ENCODE results near the gene PDE6A.

The PDE6A gene

DNA sequence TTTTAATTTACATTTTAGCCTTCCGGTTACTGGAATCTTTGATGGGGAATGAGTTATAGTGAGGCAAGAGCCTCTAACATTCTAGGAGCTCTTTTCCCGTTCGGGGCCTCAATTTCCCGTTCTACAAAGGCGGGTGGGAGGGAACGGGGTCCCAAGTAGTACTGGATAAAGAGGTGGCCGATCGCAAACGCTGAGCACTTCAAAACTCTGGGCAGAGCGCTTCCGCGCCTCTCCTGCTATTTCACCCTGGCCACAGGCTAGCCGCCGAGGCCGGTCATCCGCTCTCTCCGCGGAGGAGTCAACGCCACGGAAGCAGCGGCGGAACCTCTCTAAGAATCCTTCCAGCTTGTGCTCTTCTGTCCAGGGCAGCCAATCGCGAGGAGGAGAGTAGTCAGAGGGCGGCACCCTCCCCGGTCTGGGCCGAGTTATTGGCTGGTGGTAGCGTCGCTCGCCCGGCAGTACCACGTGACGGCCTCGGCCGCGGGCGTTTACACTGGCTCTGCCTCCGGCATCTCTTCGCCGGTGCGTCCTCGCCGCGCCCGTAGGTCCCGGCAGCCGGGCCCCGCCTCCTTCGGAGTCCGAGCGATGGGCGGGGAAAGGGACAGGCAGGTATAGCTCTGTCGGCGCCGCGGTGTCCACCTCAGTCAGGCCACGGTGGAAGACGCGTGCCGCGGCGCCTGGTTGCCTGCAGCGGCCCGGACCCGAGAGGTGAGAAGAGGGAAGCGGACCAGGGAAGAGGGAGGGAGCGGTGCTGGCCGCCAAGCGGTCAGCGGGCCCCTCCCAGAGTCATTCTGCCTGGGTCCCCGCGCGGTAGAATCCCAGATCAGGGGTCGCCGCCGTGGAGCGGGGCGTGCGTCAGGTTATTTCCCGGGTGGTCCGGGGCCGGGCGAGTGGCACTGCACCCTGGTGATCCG is 15.9 kb upstream of the PDE6A start, which contains the start of gene SLC26A2:
Gene SLC26A2 (plus strand): TSS at position 487 of the 914 bp plus-strand sequence. CDS start 16,895 bp downstream, outside the sequence.
- Histone ChIP-seq H3K27ac (peak within 1 kb of the TSS; percentile 93), H3K4me3 (ENCODE audit: low read depth, low read length) (peak within 1 kb of the TSS; percentile 77), H2AFZ (peak within 1 kb of the TSS; percentile 90), H3K36me3 (ENCODE audit: control insufficient read depth, insufficient read depth, low read length) (no peaks in the 10 kb centered on the region), H3K9me3 (ENCODE audit: control insufficient read depth, low read length) (no peaks in the 10 kb centered on the region), H3K4me2 (ENCODE audit: low read length) (peak within 1 kb of the TSS; percentile 81), H3K9ac (peak within 1 kb of the TSS; percentile 40), H3K79me2 (peaks cover 7% of the 10 kb centered on the region), H3K4me1 (peaks cover 16% of the 10 kb centered on the region), H3K27me3 (ENCODE audit: control insufficient read depth, insufficient read depth, low read length) (no peaks in the 10 kb centered on the region)
- TF ChIP-seq CTCF (IDR thresholded peaks at IDR 0.05), result no peak

DNA sequence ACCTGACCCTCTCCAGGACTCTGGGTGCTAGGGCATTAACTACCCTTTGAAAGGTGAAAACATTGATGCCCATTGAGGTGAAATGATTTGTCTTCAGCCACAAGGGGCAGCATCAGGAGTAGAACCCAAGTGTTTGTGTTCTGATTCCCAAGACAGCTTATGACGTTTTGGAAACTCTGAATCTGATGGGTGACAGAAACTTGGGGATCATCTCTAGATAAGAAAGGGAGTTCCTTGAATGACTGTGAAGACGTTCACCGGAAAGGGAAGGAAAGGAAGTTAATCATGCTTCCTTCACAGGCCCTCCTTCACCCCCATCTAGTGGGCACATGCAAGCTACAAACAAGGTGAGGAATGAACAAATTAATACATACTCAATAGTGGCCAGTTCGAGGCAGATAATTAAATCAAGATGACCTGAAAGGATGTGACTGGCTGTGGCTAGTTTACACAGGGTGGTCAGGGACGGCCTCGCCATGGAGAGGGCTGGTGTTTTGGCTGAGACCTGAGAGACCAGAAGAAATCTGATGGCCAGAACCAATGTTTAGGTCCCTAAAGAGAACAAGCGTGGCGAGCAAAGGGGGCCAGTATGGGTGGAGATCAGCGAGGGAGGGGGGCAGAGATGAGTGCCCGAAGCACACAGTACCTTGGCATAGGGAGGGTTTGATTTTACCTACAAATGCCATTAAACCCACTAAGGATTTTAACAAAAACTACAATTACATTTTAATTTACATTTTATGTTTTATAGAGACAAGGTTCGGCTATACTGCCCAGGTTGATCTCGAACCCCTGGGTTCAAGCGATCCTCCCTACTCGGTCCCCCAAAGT is 15.0 kb upstream of the PDE6A start:
- TF ChIP-seq CTCF (IDR thresholded peaks at IDR 0.05), result peak; percentile 74
- no peaks in the 10 kb centered on the region for H3K9me3 ChIP-seq (ENCODE audit: control insufficient read depth, low read length)
- no peaks in the 10 kb centered on the region for H3K36me3 ChIP-seq (ENCODE audit: control insufficient read depth, insufficient read depth, low read length)
- peak overlapping the region; percentile 90 for H2AFZ ChIP-seq
- H3K79me2 ChIP-seq, result peaks cover 5% of the 10 kb centered on the region
- peaks cover 16% of the 10 kb centered on the region for H3K4me1 ChIP-seq
- peak overlapping the region; percentile 22 for H3K9ac ChIP-seq
- H3K4me2 ChIP-seq (ENCODE audit: low read length), result peak overlapping the region; percentile 81
- peak overlapping the region; percentile 77 for H3K4me3 ChIP-seq (ENCODE audit: low read depth, low read length)
- no peaks in the 10 kb centered on the region for H3K27me3 ChIP-seq (ENCODE audit: control insufficient read depth, insufficient read depth, low read length)
- peak overlapping the region; percentile 93 for H3K27ac ChIP-seq

GRCh38 chr5:149957855-149958254 is 13.3 kb upstream of the PDE6A start:
- H3K4me1 ChIP-seq, result peaks cover 16% of the 10 kb centered on the region
- H2AFZ ChIP-seq, result no peak overlapping the region
- no peak for TF ChIP-seq CTCF (IDR thresholded peaks at IDR 0.05)
- no peaks in the 10 kb centered on the region for H3K36me3 ChIP-seq (ENCODE audit: control insufficient read depth, insufficient read depth, low read length)
- no peak overlapping the region for H3K4me2 ChIP-seq (ENCODE audit: low read length)
- H3K9ac ChIP-seq, result no peak overlapping the region
- no peaks in the 10 kb centered on the region for H3K79me2 ChIP-seq
- H3K27ac ChIP-seq, result no peak overlapping the region
- no peaks in the 10 kb centered on the region for H3K27me3 ChIP-seq (ENCODE audit: control insufficient read depth, insufficient read depth, low read length)
- H3K9me3 ChIP-seq (ENCODE audit: control insufficient read depth, low read length), result no peaks in the 10 kb centered on the region
- H3K4me3 ChIP-seq (ENCODE audit: low read depth, low read length), result no peak overlapping the region

GRCh38 chr5:149956685-149957084 is 12.1 kb upstream of the PDE6A start:
- Histone ChIP-seq H3K9ac (no peak overlapping the region), H3K4me3 (ENCODE audit: low read depth, low read length) (no peak overlapping the region), H3K9me3 (ENCODE audit: control insufficient read depth, low read length) (no peaks in the 10 kb centered on the region), H3K27ac (no peak overlapping the region), H3K27me3 (ENCODE audit: control insufficient read depth, insufficient read depth, low read length) (no peaks in the 10 kb centered on the region), H3K79me2 (no peaks in the 10 kb centered on the region), H3K4me1 (peaks cover 13% of the 10 kb centered on the region), H3K36me3 (ENCODE audit: control insufficient read depth, insufficient read depth, low read length) (no peaks in the 10 kb centered on the region), H3K4me2 (ENCODE audit: low read length) (no peak overlapping the region), H2AFZ (no peak overlapping the region)
- TF ChIP-seq CTCF (IDR thresholded peaks at IDR 0.05), result no peak

All from parathyroid adenoma (tissue), 2 donors.